ENCODE results near the gene LBP.
"Not testable (repeated sequence)": the region's sequence is repeated elsewhere in the genome, so short reads cannot be mapped to it uniquely, and the experiment has no call there.

LBP gene

GRCh38 chr20:38311091-38311490 is 35.2 kb upstream of the LBP start:
- TF ChIP-seq ZNF274 (IDR thresholded peaks at IDR 0.05; ENCODE audit: low read depth, low read length): no peak
- no peak overlapping the region for H3K4me3 ChIP-seq (ENCODE audit: low read length)

- TF ChIP-seq ZNF274 (IDR thresholded peaks at IDR 0.05; ENCODE audit: low read depth, low read length): no peak
- H3K4me3 ChIP-seq (ENCODE audit: low read length): no peak overlapping the region
These were observed 34.8 kb upstream of the LBP start for GRCh38 chr20:38311491-38311890.

- no peak overlapping the region for H3K4me3 ChIP-seq (ENCODE audit: low read length)
- no peak for TF ChIP-seq ZNF274 (IDR thresholded peaks at IDR 0.05; ENCODE audit: low read depth, low read length)
These were observed 32.6 kb upstream of the LBP start for GRCh38 chr20:38313676-38314075.

- H3K4me3 ChIP-seq (ENCODE audit: low read length): not testable (repeated sequence)
These were observed 31.9 kb upstream of the LBP start for GRCh38 chr20:38314350-38314749.

- no peak for TF ChIP-seq ZNF274 (IDR thresholded peaks at IDR 0.05; ENCODE audit: low read depth, low read length)
- H3K4me3 ChIP-seq (ENCODE audit: low read length): no peak overlapping the region
These were observed 30.9 kb upstream of the LBP start for GRCh38 chr20:38315290-38315966.

GRCh38 chr20:38316341-38316740 is 29.9 kb upstream of the LBP start:
- H3K4me3 ChIP-seq (ENCODE audit: low read length): no peak overlapping the region
- no peak for TF ChIP-seq ZNF274 (IDR thresholded peaks at IDR 0.05; ENCODE audit: low read depth, low read length)

- no peak for TF ChIP-seq ZNF274 (IDR thresholded peaks at IDR 0.05; ENCODE audit: low read depth, low read length)
- H3K4me3 ChIP-seq (ENCODE audit: low read length): no peak overlapping the region
These were observed 28.9 kb upstream of the LBP start for GRCh38 chr20:38317422-38317821.

- no peak overlapping the region for H3K4me3 ChIP-seq (ENCODE audit: low read length)
These were observed 26.1 kb upstream of the LBP start for GRCh38 chr20:38320221-38320620.

GRCh38 chr20:38321959-38322598 is 24.2 kb upstream of the LBP start:
- TF ChIP-seq ZNF274 (IDR thresholded peaks at IDR 0.05; ENCODE audit: low read depth, low read length): no peak
- no peak overlapping the region for H3K4me3 ChIP-seq (ENCODE audit: low read length)

More at GRCh38 chr20:38320221-38320620, 26.1 kb upstream of the LBP start:
- no peak for TF ChIP-seq ZNF274 (IDR thresholded peaks at IDR 0.05; ENCODE audit: low read depth, low read length)

- H3K4me3 ChIP-seq (ENCODE audit: low read length): no peak overlapping the region
- TF ChIP-seq ZNF274 (IDR thresholded peaks at IDR 0.05; ENCODE audit: low read depth, low read length): no peak
These were observed 22.1 kb upstream of the LBP start for GRCh38 chr20:38324159-38324558.

- TF ChIP-seq ZNF274 (IDR thresholded peaks at IDR 0.05; ENCODE audit: low read depth, low read length): no peak
- H3K4me3 ChIP-seq (ENCODE audit: low read length): no peak overlapping the region
These were observed 21.1 kb upstream of the LBP start for GRCh38 chr20:38325167-38325566.

- no peak overlapping the region for H3K4me3 ChIP-seq (ENCODE audit: low read length)
- no peak for TF ChIP-seq ZNF274 (IDR thresholded peaks at IDR 0.05; ENCODE audit: low read depth, low read length)
These were observed 20.4 kb upstream of the LBP start for GRCh38 chr20:38325905-38326304.

GRCh38 chr20:38326309-38326708 is 20.0 kb upstream of the LBP start:
- H3K4me3 ChIP-seq (ENCODE audit: low read length): no peak overlapping the region
- TF ChIP-seq ZNF274 (IDR thresholded peaks at IDR 0.05; ENCODE audit: low read depth, low read length): no peak

- no peak overlapping the region for H3K4me3 ChIP-seq (ENCODE audit: low read length)
- TF ChIP-seq ZNF274 (IDR thresholded peaks at IDR 0.05; ENCODE audit: low read depth, low read length): no peak
These were observed 15.6 kb upstream of the LBP start for GRCh38 chr20:38330638-38331037.

GRCh38 chr20:38331245-38331644 is 15.0 kb upstream of the LBP start:
- no peak overlapping the region for H3K4me3 ChIP-seq (ENCODE audit: low read length)
- TF ChIP-seq ZNF274 (IDR thresholded peaks at IDR 0.05; ENCODE audit: low read depth, low read length): no peak

GRCh38 chr20:38331814-38332213 is 14.5 kb upstream of the LBP start:
- no peak overlapping the region for H3K4me3 ChIP-seq (ENCODE audit: low read length)
- no peak for TF ChIP-seq ZNF274 (IDR thresholded peaks at IDR 0.05; ENCODE audit: low read depth, low read length)

All from GM08714 (cell line).